WTC11 (cell line): ENCODE measurements around the gene ZNF566.

ENCODE experiments used
- CREB1 ChIP-seq: sonication (generic); formaldehyde crosslinking; IDR thresholded peaks from 2 replicates; pipeline ENCODE4 v1.8.0; 2023; ENCODE audit warnings: mild to moderate bottlenecking, missing genetic modification reagents
- FOXP1 ChIP-seq: sonication (generic); formaldehyde crosslinking; IDR thresholded peaks from 2 replicates; pipeline ENCODE4 v1.8.0; 2022; ENCODE audit warnings: missing genetic modification reagents, mild to moderate bottlenecking, moderate library complexity, borderline replicate concordance
- SMAD3 ChIP-seq: sonication (generic); formaldehyde crosslinking; IDR thresholded peaks from 2 replicates; pipeline ENCODE4 v1.8.0; 2022; ENCODE audit warnings: missing genetic modification reagents, mild to moderate bottlenecking, borderline replicate concordance
- TF ChIP-seq, protein P1 (sequence below): sonication (generic); formaldehyde crosslinking; IDR thresholded peaks from 2 replicates; pipeline ENCODE4 v1.8.0; 2022; ENCODE audit warnings: mild to moderate bottlenecking, missing genetic modification reagents
- TF ChIP-seq, protein P2 (sequence below): fragments of 200-600 bp; IDR thresholded peaks from 2 replicates; pipeline ENCODE4 v1.8.0; 2022; ENCODE audit warnings: antibody characterized with exemption
- TF ChIP-seq, protein P3 (sequence below): sonication (generic); formaldehyde crosslinking; IDR thresholded peaks from 2 replicates; pipeline ENCODE4 v1.8.1; 2023; ENCODE audit warnings: mild to moderate bottlenecking, missing genetic modification reagents, moderate library complexity

DNA sequence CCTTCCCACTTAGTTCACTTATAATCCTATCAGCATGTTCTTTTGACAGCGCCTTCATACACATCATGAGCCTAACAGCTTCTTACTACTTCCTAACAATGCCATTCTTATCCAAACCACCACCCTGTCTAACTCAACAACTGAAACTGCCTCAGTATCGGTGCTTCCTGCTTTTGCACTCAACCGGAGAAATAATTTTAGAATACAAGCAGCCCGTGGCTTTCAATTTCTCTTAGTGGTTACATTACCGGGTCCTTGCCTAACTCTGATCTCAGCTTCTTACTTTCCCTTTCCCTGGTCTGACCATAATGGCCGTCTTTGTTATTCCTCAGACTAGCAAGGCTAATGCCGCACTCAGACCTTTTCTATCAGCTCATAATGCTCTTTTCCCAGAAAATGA, 87.9 kb downstream of the ZNF566 start:
- TF ChIP-seq, protein P1, sequence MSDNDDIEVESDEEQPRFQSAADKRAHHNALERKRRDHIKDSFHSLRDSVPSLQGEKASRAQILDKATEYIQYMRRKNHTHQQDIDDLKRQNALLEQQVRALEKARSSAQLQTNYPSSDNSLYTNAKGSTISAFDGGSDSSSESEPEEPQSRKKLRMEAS (CRISPR knock-in tag) = no peak
- no peak for TF ChIP-seq SMAD3
- TF ChIP-seq, protein P2, sequence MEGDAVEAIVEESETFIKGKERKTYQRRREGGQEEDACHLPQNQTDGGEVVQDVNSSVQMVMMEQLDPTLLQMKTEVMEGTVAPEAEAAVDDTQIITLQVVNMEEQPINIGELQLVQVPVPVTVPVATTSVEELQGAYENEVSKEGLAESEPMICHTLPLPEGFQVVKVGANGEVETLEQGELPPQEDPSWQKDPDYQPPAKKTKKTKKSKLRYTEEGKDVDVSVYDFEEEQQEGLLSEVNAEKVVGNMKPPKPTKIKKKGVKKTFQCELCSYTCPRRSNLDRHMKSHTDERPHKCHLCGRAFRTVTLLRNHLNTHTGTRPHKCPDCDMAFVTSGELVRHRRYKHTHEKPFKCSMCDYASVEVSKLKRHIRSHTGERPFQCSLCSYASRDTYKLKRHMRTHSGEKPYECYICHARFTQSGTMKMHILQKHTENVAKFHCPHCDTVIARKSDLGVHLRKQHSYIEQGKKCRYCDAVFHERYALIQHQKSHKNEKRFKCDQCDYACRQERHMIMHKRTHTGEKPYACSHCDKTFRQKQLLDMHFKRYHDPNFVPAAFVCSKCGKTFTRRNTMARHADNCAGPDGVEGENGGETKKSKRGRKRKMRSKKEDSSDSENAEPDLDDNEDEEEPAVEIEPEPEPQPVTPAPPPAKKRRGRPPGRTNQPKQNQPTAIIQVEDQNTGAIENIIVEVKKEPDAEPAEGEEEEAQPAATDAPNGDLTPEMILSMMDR = no peak
- no peak for TF ChIP-seq FOXP1 (CRISPR knock-in tag)
- no peak for TF ChIP-seq CREB1 (CRISPR knock-in tag)
- TF ChIP-seq, protein P3, sequence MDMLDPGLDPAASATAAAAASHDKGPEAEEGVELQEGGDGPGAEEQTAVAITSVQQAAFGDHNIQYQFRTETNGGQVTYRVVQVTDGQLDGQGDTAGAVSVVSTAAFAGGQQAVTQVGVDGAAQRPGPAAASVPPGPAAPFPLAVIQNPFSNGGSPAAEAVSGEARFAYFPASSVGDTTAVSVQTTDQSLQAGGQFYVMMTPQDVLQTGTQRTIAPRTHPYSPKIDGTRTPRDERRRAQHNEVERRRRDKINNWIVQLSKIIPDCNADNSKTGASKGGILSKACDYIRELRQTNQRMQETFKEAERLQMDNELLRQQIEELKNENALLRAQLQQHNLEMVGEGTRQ (CRISPR knock-in tag) = no peak
